ENCODE measurements around the gene TFEB.
A peak's percentile ranks its signal among the peaks of the same experiment; 100 is the strongest.

The TFEB gene

GRCh38 chr6:41713159-41713649, 22.2 kb downstream of the TFEB start:
- Mint-ChIP-seq H3K27me3 (no peaks in the 10 kb centered on the region), H3K9me3 (no peaks in the 10 kb centered on the region), H3K27ac (ENCODE audit: low read depth) (no peak overlapping the region), H3K4me1 (peaks cover 35% of the 10 kb centered on the region), H3K4me3 (no peak overlapping the region), H3K36me3 (ENCODE audit: insufficient read depth) (peaks cover 4% of the 10 kb centered on the region)
- ATAC-seq (replicated peaks; ENCODE audit: extremely low read depth, poor library complexity, severe bottlenecking) (no peak), DNase-seq (ENCODE audit: low spot score in 2 of 2) (no peak)

- Mint-ChIP-seq H3K4me1 (peaks cover 39% of the 10 kb centered on the region), H3K4me3 (no peak overlapping the region), H3K27ac (ENCODE audit: low read depth) (no peak overlapping the region), H3K27me3 (no peaks in the 10 kb centered on the region), H3K36me3 (ENCODE audit: insufficient read depth) (peaks cover 6% of the 10 kb centered on the region), H3K9me3 (no peaks in the 10 kb centered on the region)
- ATAC-seq (replicated peaks; ENCODE audit: extremely low read depth, poor library complexity, severe bottlenecking) = no peak
- DNase-seq (ENCODE audit: low spot score in 2 of 2) = no peak
Measured at GRCh38 chr6:41712651-41713103, 22.7 kb downstream of the TFEB start.

GRCh38 chr6:41711323-41712038, 23.9 kb downstream of the TFEB start:
- no peak overlapping the region for H3K4me3 Mint-ChIP-seq
- H3K27ac Mint-ChIP-seq (ENCODE audit: low read depth) = no peak overlapping the region
- DNase-seq (ENCODE audit: low spot score in 2 of 2) (no peak), ATAC-seq (replicated peaks; ENCODE audit: extremely low read depth, poor library complexity, severe bottlenecking) (no peak)
- peaks cover 8% of the 10 kb centered on the region for H3K36me3 Mint-ChIP-seq (ENCODE audit: insufficient read depth)
- no peaks in the 10 kb centered on the region for H3K27me3 Mint-ChIP-seq
- peaks cover 39% of the 10 kb centered on the region for H3K4me1 Mint-ChIP-seq
- H3K9me3 Mint-ChIP-seq = no peaks in the 10 kb centered on the region

- H3K27ac Mint-ChIP-seq (ENCODE audit: low read depth) = no peak overlapping the region
- peaks cover 43% of the 10 kb centered on the region for H3K4me1 Mint-ChIP-seq
- no peak for ATAC-seq (replicated peaks; ENCODE audit: extremely low read depth, poor library complexity, severe bottlenecking)
Measured at GRCh38 chr6:41709375-41709774, 26.0 kb downstream of the TFEB start.

DNA sequence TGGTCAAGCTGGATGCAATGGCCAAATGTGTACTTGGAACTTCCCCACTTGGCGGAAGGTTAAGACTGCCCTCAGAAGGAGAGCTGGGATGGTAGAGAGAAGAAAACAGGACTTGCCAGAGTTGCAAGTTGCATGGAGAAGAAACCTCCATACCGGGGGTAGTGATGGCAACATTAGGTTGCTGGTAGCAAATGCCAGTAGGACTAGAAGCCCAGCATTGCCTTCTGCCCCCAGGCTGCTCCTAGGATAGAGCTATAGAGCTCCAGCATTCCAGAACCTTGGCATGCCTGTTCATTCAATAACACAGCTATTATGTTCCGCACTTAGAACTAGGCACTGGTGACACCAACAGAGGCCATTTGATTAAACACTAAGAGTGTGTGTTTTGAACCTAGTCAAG, 26.6 kb downstream of the TFEB start:
- Mint-ChIP-seq H3K27me3 (no peaks in the 10 kb centered on the region), H3K27ac (ENCODE audit: low read depth) (no peak overlapping the region), H3K9me3 (no peaks in the 10 kb centered on the region), H3K36me3 (ENCODE audit: insufficient read depth) (peaks cover 16% of the 10 kb centered on the region), H3K4me1 (peaks cover 43% of the 10 kb centered on the region), H3K4me3 (no peak overlapping the region)
- no peak for DNase-seq (ENCODE audit: low spot score in 2 of 2)
- no peak for ATAC-seq (replicated peaks; ENCODE audit: extremely low read depth, poor library complexity, severe bottlenecking)

More at GRCh38 chr6:41709375-41709774, 26.0 kb downstream of the TFEB start:
- Mint-ChIP-seq H3K9me3 (no peaks in the 10 kb centered on the region), H3K4me3 (no peak overlapping the region), H3K27me3 (no peaks in the 10 kb centered on the region), H3K36me3 (ENCODE audit: insufficient read depth) (peaks cover 16% of the 10 kb centered on the region)
- DNase-seq (ENCODE audit: low spot score in 2 of 2) = no peak

DNA sequence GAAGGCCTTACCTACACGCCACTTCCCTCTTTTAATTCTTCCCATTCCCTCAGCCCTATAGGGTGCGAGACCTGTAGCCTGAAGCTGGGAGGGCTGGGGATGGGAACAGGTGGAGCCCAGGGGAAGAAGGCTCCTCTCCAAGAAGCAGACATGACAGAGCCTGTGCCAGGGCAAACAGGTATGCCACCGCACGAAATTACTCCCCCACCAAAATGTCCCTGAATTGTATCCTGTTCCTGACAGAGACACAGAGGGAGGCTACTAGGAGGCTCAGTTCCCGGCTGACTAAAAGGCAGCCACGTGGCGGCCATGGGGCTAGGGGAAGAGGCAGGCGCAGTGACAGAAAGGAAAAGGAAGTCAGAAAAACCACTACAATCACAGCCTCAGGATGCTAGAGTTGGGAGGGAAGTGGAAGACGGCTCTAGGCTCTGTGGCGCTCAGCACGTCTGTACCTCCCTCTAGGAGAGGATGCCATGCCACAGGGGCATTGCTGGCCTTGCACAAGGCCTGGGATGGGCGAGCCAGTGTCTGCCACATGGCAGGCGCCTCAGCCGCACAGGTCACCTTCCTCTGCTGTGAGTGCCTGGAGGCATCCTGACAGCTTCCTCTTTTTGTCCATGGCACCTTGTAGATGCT, 27.7 kb downstream of the TFEB start:
- Mint-ChIP-seq H3K9me3 (no peaks in the 10 kb centered on the region), H3K36me3 (ENCODE audit: insufficient read depth) (peaks cover 18% of the 10 kb centered on the region), H3K27me3 (no peaks in the 10 kb centered on the region), H3K27ac (ENCODE audit: low read depth) (peak overlapping the region; percentile 88), H3K4me3 (peak overlapping the region; percentile 21), H3K4me1 (peaks cover 43% of the 10 kb centered on the region)
- ATAC-seq (replicated peaks; ENCODE audit: extremely low read depth, poor library complexity, severe bottlenecking) (peak; percentile 48), DNase-seq (ENCODE audit: low spot score in 2 of 2) (peak in 1 of 2 donors; percentile 22)

GRCh38 chr6:41706876-41707564, 28.4 kb downstream of the TFEB start:
- Mint-ChIP-seq H3K9me3 (no peaks in the 10 kb centered on the region), H3K4me1 (peaks cover 43% of the 10 kb centered on the region), H3K4me3 (peak overlapping the region; percentile 29), H3K27ac (ENCODE audit: low read depth) (peak overlapping the region; percentile 88), H3K27me3 (no peaks in the 10 kb centered on the region), H3K36me3 (ENCODE audit: insufficient read depth) (peaks cover 17% of the 10 kb centered on the region)
- no peak for DNase-seq (ENCODE audit: low spot score in 2 of 2)
- ATAC-seq (replicated peaks; ENCODE audit: extremely low read depth, poor library complexity, severe bottlenecking) = no peak

GRCh38 chr6:41705996-41706835, 29.2 kb downstream of the TFEB start:
- ATAC-seq (replicated peaks; ENCODE audit: extremely low read depth, poor library complexity, severe bottlenecking) (peak; percentile 94), DNase-seq (ENCODE audit: low spot score in 2 of 2) (peak; percentile 38 to 72)
- peaks cover 18% of the 10 kb centered on the region for H3K36me3 Mint-ChIP-seq (ENCODE audit: insufficient read depth)
- peak overlapping the region; percentile 29 for H3K4me3 Mint-ChIP-seq
- H3K4me1 Mint-ChIP-seq = peaks cover 46% of the 10 kb centered on the region
- H3K9me3 Mint-ChIP-seq = no peaks in the 10 kb centered on the region
- H3K27me3 Mint-ChIP-seq = no peaks in the 10 kb centered on the region
- peak overlapping the region; percentile 88 for H3K27ac Mint-ChIP-seq (ENCODE audit: low read depth)

DNA sequence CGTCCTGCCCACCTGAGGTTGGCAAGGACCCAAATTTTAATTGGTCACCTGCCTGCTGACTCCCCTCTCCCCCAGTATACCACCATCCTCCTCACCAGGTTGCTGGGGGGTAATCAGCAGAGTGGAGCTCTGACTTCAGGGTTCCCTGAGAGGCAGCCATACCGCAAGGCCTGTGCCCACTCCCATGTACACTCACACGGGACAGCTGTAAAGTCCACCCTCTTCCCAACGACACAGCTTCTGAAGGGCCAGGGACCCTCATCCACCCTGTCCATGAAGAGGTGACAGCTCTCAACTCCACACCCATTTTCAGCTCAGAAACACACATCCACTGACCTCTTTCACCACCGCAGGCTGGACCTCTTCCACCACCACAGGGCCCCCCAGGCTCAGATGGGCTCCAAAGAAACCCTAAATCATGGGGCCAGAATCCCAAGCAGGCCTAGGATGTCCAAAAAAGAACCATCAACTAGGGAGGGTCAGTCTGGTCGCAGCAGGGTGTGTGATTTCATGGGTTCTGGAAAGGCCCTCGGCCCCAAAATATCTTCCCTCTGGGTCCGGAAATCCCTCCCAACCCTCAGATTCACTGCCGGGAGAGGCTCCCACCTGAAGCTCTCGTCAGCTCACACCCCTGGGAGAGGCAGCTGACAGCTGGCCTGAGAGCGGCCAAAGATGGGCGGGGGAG, 30.0 kb downstream of the TFEB start:
- peak overlapping the region; percentile 29 for H3K4me3 Mint-ChIP-seq
- peaks cover 48% of the 10 kb centered on the region for H3K4me1 Mint-ChIP-seq
- H3K9me3 Mint-ChIP-seq = no peaks in the 10 kb centered on the region

GRCh38 chr6:41704656-41705310, 30.6 kb downstream of the TFEB start:
- Mint-ChIP-seq H3K36me3 (ENCODE audit: insufficient read depth) (peaks cover 21% of the 10 kb centered on the region), H3K4me1 (peaks cover 50% of the 10 kb centered on the region), H3K9me3 (no peaks in the 10 kb centered on the region), H3K27ac (ENCODE audit: low read depth) (peak overlapping the region; percentile 79), H3K4me3 (no peak overlapping the region), H3K27me3 (no peaks in the 10 kb centered on the region)
- DNase-seq (ENCODE audit: low spot score in 2 of 2) = no peak
- no peak for ATAC-seq (replicated peaks; ENCODE audit: extremely low read depth, poor library complexity, severe bottlenecking)

More for the DNA sequence above, 30.0 kb downstream of the TFEB start:
- H3K27ac Mint-ChIP-seq (ENCODE audit: low read depth) = peak overlapping the region; percentile 88
- ATAC-seq (replicated peaks; ENCODE audit: extremely low read depth, poor library complexity, severe bottlenecking) (no peak), DNase-seq (ENCODE audit: low spot score in 2 of 2) (no peak)
- H3K27me3 Mint-ChIP-seq = no peaks in the 10 kb centered on the region
- H3K36me3 Mint-ChIP-seq (ENCODE audit: insufficient read depth) = peaks cover 21% of the 10 kb centered on the region

GRCh38 chr6:41704028-41704427, 31.4 kb downstream of the TFEB start:
- Mint-ChIP-seq H3K27me3 (no peaks in the 10 kb centered on the region), H3K4me3 (no peak overlapping the region), H3K36me3 (ENCODE audit: insufficient read depth) (peaks cover 23% of the 10 kb centered on the region), H3K4me1 (peaks cover 54% of the 10 kb centered on the region), H3K27ac (ENCODE audit: low read depth) (peak overlapping the region; percentile 79), H3K9me3 (no peaks in the 10 kb centered on the region)
- no peak for DNase-seq (ENCODE audit: low spot score in 2 of 2)
- ATAC-seq (replicated peaks; ENCODE audit: extremely low read depth, poor library complexity, severe bottlenecking) = no peak

All from central memory CD8-positive, alpha-beta T cell (primary cell).